ENCODE data around the gene CTPS2. TPM values are rescaled to one million over a fixed set of nuclear protein-coding genes. Genes with fewer than 3 reads are reported as not detected.

The CTPS2 gene
- total and polyA plus RNA-seq, 10 of the 15 experiments (the other 5 are each of a cell fraction or from before 2014, with no cell fraction given), result 5.9 to 17.8 (median 14.2) TPM

GRCh38 chrX:16566571-16566970 lies 145.9 kb downstream of the CTPS2 start:
- DNase-seq (ENCODE audit: low read depth, low spot score) (no peak), ATAC-seq (no peak), FAIRE-seq (no peak)
- ChIA-PET POLR2A (no interaction called here), RAD21 (ENCODE audit: unreplicated experiment) (no interaction called here), SMC1A (ENCODE audit: uncharacterized antibody, unreplicated experiment) (no interaction called here), CTCF (no interaction called here)
- intact Hi-C loops (cut with micrococcal nuclease; ENCODE audit: unreplicated experiment), result no loop called here
- Histone ChIP-seq H3K9me3 (replicated peaks; ENCODE audit: control insufficient read depth, insufficient read depth, low read length) (no peaks in the 10 kb centered on the region), H4K20me1 (ENCODE audit: control insufficient read depth, insufficient read depth) (no peaks in the 10 kb centered on the region), H3K4me1 (ENCODE audit: control insufficient read depth, insufficient read depth, low read length) (no peaks in the 10 kb centered on the region), H3K27ac (ENCODE audit: control insufficient read depth, insufficient read depth) (no peak overlapping the region), H3K4me3 (no peak overlapping the region), H3K27me3 (replicated peaks in 1 of 2; ENCODE audit: control insufficient read depth in 2 of 2, insufficient read depth in 2 of 2, low read length in 1 of 2) (no peaks in the 10 kb centered on the region), H3K79me2 (ENCODE audit: control insufficient read depth, insufficient read depth, low read length) (no peaks in the 10 kb centered on the region), H3K9ac (ENCODE audit: control insufficient read depth, insufficient read depth, low read length) (no peak overlapping the region), H3K4me2 (ENCODE audit: control insufficient read depth, insufficient read depth) (no peak overlapping the region), H2AFZ (ENCODE audit: control insufficient read depth, low read depth, low read length) (no peak overlapping the region), H3K36me3 (ENCODE audit: control insufficient read depth in 2 of 2, insufficient read depth in 2 of 2, low read length in 1 of 2) (no peaks in the 10 kb centered on the region)
- BruUV-seq (replicated peaks), result no TSS peak
- in situ Hi-C loops (cut with MboI), result no loop called here
- 17% methylated on average over 3 of the region's 3 CpGs for WGBS (ENCODE audit: insufficient coverage, insufficient replicate concordance, low lambda C conversion rate, missing lambda C conversion rate)
- TF ChIP-seq CHD1 (IDR thresholded peaks at IDR 0.05; ENCODE audit: low read depth, low read length) (no peak), ZNF24 (IDR thresholded peaks at IDR 0.05) (no peak), WRNIP1 (IDR thresholded peaks at IDR 0.05; ENCODE audit: borderline replicate concordance, low read depth, low read length) (no peak), SMARCA5 (IDR thresholded peaks at IDR 0.05) (no peak), EP300 (IDR thresholded peaks at IDR 0.05; ENCODE audit: borderline replicate concordance in 1 of 2, control insufficient read depth in 1 of 2, low read depth in 2 of 2, low read length in 2 of 2) (no peak), MYC (IDR thresholded peaks at IDR 0.05; ENCODE audit: insufficient read depth, insufficient read length, insufficient replicate concordance, low read length, severe bottlenecking) (no peak), BHLHE40 (IDR thresholded peaks at IDR 0.05; ENCODE audit: borderline replicate concordance in 1 of 2, low read depth in 2 of 2, low read length in 1 of 2) (no peak), ATF7 (IDR thresholded peaks at IDR 0.05; ENCODE audit: low read depth) (no peak), ZNF622 (IDR thresholded peaks at IDR 0.05) (no peak), KDM1A (IDR thresholded peaks at IDR 0.05; ENCODE audit: borderline replicate concordance) (no peak), ATF3 (IDR thresholded peaks at IDR 0.05; ENCODE audit: borderline replicate concordance, extremely low read depth, low read depth, low read length) (no peak)
- TF ChIP-seq, protein P1, sequence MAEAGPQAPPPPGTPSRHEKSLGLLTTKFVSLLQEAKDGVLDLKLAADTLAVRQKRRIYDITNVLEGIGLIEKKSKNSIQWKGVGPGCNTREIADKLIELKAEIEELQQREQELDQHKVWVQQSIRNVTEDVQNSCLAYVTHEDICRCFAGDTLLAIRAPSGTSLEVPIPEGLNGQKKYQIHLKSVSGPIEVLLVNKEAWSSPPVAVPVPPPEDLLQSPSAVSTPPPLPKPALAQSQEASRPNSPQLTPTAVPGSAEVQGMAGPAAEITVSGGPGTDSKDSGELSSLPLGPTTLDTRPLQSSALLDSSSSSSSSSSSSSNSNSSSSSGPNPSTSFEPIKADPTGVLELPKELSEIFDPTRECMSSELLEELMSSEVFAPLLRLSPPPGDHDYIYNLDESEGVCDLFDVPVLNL (IDR thresholded peaks at IDR 0.05; ENCODE audit: low read depth, low read length), result no peak
- TF ChIP-seq, protein P2, sequence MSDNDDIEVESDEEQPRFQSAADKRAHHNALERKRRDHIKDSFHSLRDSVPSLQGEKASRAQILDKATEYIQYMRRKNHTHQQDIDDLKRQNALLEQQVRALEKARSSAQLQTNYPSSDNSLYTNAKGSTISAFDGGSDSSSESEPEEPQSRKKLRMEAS (IDR thresholded peaks at IDR 0.05; ENCODE audit: low read depth, low read length), result no peak
